T follicular helper cell (primary cell): Measurements from ENCODE around the gene ASB1.

Source experiments
- DNase-seq: peaks from one replicate; pipeline ENCODE4 v3.0.0-alpha.2; 2020; ENCODE audit warnings: low read depth

The ASB1 gene

DNA sequence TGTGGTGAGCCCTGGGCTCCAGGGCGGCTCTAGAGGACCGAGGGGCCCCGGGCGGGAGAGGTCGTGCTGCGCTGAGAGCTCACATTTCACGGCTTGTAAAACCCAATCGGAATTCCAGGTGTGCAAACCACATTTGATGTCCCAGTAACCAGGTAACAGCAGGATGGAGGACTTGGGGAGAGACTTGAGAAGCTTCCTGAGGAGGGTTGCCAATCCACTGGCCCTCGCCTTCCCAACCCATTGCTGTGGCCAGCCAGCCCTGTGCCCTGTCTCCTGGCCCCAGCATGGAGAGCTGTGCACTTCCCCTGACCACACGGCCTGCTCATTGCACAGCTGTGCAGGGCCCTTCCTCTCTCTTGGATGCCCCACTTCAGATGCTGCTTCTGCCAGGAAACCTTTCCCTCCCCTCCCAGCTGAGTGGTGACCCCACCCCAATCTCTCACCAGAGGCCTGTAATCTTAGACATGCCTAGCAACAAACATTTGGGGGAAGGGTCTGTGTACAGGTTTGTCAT is 39.6 kb downstream of the ASB1 start:
- DNase-seq: no peak

DNA sequence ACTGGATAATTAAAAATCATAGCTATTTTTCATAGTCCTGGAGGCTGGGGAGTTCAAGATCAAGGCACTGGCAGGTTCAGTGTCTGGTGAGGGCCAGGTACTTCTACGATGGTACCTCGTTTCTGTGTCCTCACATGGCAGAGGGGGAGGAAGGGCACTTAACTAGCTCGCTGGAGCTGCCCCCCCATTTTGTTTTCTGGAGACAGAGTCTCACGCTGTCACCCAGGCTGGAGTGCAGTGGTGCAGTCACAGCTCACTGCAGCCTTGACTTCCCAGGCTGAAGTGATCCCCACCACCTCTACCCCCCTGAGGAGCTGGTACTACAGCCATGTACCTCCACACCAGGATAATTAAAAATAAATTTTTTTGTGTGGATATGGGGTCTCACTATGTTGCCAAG is 40.3 kb downstream of the ASB1 start:
- DNase-seq: no peak

DNA sequence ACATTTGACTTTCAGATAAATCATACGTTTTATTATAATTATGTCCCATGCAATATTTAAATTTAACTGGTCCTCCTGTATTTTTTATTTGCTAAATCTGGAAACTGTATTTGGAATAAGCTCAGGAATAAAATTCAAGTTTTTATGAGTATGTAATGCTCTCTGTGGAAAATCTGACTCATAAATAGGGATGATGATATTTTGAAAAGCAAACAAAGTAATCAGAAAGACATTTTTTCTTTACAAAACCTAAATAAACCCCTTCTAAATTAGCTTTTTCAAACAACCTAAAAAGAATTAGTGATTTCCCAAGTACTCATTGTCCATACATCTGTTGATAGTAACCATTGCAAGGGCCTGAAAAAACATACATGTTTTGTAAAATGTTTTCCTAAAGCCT is 41.1 kb downstream of the ASB1 start:
- DNase-seq: no peak

DNA sequence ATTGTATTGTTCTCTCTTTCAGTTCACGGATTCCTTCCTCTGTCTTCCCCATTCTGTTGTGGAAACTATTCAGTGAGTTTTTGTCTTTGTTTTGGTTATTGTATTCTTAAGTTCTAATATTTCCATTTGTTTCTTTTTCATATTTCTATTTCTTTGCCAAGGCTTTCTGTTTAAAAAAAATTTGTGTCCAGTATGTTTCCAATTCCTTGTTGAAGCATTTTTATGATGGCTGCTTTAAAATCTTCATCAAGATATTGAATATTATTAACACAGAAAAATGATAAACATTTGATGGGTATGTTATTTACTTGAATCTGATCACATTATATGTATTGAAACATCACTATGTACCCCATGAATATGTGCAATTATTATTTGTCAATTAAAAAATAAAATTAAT is 42.4 kb downstream of the ASB1 start:
- no peak for DNase-seq

DNA sequence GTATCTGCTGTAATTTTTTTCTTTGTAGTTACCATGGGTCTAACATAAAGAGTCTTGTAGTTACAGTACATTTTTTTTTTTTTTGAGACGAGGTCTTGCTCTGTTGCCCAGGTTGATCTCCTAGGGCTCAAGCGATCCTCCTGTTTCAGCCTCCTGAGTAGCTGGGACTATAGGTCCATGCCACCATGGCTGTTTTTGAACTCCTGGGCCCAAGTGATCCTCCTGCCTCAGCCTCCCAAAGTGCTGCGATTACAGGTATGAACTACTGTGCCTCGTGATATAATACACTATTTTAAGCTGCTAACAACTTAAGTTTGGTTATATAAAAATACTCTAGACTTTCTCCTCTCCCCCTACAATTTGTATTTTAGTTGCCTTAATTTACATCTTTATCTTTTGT is 46.3 kb downstream of the ASB1 start:
- DNase-seq: no peak

DNA sequence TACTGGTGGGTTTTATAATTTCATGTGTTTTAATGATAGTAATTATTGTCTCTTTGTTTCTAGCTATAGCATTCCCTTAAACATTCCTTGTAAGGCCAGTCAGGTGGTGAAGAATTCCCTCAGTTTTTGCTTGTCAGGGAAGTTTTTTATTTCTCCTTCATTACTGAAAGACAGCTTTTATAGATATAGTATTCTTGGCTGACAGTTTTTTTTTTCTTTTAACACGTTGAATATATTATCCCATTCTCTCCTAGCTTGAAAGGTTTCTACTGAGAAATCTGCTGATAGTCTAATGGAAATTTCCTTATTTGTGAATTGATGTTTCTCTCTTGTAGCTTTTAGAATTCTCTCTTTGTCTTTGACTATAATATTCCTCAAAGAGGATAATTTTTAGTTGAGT is 46.8 kb downstream of the ASB1 start:
- DNase-seq: no peak

DNA sequence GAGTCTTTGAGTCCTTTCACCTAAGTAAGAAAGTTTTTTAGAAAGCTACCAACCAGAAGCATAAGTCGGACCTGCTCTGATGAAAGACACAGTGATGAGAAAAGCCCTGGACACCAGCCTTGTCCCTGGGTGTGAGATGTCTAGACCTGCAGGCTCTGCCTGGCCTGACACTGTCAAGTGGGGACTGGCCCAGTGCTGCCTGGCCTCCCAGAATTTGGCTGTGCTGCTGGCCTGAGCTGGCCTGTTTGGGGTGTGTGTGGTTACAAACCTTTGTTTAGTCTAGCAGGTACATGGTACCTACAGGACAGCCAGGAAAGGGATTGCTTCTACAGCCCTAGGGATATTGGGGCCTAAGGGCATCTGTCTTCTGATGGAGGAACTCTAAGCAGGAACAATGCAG is 48.3 kb downstream of the ASB1 start:
- DNase-seq: no peak

DNA sequence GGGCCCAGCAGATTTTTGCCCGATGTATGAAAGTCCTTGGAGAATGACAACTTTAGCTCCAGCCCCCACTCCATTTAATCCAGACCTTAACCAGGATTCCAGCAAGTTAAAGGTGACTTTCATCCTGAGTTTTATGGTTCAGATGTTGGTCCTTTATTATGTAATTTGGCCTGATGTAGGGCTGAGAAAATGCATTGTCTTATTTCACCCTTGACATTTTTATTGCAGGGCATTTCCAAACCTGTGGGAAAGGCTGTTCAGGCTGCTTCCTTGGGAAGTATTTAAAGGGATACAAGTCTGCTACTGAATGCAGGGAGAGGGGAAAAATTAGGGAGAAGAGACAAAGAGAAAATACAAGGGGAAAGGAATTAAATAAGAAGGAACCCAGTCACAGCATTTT is 48.8 kb downstream of the ASB1 start:
- no peak for DNase-seq

DNA sequence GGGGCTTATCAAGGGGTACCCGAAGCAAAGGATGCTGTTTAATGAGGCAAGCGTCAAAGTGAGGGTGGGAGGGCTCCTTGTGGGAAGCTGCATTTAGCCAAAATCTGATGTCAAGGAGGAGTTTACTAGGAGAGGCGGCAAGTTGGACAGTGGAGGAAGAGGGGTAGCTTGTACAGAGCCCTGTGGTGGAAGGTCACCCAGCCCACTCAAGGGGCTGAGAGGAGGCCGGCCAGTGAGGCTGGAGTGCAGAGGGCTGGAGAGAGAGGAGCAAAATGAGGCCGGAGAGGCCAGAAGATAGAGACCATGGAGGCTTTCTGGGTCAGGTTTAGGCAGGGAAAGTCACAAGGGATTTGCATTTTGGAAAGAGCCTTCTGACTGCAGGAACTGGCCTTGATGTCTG is 49.5 kb downstream of the ASB1 start:
- no peak for DNase-seq

DNA sequence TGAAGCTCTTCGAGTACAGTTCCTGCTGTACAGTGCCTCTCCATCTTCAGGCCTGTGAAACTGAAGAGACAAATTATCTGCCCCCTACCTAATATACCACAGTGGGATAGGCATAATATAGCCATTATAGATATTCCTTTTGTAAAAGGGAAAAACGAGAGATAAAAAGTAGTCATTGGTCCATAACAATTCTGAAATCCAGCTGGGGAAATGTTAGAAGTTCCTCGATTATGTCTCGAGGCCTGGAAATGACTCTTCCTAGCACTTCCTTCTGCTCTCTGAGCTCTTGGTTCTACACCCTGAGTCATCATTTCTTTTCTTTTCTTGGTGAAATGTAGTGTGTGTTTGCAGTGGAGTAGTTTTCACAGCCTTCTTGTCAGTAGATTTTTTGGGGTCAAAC is 51.5 kb downstream of the ASB1 start:
- no peak for DNase-seq

DNA sequence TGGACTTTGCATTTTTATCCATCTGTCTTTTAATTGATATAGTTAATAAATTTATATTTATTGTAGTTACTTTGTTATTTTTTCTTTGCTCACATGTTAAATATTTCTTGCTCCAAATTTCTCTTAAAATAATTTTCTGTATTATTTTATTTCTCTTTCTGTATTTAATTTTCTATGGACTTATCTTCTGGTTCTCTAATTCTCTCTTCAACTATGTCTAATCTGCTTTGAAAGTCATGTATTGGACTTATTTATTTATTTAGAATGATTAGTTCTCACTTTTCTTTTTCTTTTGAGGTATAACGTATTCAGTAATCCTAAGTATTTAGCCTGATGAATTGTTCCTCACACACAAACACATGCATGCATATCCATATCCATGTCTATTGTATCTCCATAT is 53.1 kb downstream of the ASB1 start:
- no peak for DNase-seq

DNA sequence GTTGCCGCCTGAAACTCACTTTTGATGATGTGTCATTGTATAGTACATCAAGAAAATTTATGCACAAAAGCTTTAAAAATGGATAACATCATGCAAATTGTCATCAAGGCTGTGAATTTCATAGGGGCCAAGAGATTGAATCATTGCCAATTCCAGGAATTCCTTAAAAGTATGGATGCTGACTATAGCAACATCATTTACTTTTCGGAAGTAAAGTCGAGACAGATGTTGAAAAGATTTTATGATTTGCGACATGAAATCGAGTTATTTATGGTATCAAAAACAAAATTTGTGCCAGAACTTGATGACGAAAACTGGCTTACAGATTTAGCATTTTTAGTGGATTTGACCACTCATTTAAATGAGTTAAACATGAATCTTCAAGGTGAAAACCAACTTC is 56.3 kb downstream of the ASB1 start:
- no peak for DNase-seq

DNA sequence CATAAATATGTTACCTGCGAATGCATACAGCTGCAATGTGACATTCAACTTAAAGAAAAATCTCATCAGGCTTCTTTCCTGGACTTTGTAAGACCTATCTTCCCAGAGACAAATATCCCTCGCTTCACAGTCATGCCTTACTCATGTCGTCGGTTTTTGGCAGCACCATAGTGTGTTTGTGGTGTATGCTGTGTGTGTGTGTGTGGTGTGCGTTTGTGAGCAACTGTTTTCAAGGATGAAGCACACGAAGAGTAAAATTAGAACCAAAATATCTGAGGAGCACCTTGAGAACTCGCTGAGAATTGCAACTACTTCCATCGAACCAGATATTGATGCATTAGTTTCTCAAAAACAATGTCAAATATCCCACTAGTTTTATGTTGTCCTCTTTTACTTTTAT is 56.9 kb downstream of the ASB1 start:
- no peak for DNase-seq

DNA sequence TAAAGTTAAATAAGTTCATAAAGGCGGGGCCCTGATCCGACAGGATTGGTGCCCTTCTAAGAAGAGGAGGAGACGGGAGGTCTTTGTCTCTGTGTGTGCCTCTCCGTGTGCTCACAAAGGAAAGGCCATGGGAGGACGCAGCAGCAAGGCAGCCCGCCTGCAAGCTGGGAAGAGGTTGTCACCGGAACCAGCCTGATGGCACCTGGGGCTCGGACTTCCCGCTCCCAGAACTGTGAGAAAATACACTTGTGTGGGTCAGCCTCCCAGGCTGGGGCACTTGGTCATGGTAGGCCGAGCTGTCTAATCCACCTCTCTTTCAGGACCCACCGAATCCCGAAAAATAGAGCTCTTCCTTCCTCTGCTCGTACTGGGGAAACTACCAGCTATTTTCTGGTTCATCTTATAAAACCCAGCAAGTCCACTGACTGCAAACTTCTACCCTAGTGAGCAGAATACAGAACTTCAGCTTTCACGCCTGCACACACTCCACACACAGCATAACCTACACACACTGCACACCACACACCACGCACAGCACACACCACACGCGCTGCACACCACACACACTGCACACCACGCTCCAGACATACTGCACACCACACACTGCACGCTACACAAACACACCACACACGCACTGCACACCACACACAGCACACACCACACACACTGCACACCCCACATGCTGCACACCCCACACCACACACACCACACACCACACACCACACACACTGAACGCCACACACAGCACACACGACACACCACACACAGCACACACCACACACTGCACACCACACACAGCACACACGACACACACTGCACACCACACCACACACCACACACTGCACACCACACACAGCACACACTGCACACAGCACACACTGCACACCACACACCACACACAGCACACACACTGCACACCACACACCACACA is 58.1 kb downstream of the ASB1 start:
- no peak for DNase-seq

DNA sequence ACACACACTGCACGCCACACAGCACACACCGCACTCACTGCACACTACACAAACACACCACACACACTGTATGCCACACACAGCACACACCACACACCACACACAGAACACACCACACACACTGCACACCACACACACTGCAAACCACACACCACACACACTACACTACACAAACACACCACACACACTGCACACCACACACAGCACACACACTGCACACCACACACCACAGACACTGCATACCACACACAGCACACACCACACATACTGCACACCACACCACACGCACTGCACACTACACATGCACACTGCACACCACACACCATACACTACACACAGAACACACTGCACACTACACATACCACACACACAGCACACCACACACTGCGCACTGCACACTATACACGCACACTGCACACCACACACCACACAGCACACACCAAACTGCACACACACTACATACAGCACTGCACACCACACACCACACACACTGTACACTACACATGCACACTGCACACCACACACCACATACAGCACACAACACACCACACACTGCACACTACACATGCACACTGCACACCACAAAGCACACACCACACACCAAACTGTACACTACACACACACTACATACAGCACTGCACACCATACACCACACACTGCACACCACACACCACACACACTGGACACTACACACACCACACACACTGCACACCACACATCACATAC is 59.6 kb downstream of the ASB1 start:
- no peak for DNase-seq

DNA sequence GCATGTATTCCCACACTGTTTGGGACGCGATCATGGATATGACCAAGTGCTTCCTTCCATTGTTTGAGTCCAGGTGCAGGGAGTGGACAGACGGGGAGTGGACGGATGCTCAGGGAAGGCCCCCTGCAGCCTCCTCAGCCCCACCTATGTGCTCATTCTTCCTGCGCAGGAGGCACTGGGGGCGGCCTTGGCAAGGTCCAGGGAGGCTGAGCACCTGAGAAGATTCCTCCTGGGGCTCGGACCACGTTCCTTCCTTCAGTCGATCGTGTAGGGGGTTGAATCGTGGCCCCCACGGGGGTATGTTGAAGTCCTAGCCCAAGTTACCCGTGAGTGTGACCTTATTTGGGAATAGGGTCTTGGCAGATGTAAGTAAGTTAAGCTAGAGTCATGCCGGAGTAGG is 60.4 kb downstream of the ASB1 start:
- no peak for DNase-seq

DNA sequence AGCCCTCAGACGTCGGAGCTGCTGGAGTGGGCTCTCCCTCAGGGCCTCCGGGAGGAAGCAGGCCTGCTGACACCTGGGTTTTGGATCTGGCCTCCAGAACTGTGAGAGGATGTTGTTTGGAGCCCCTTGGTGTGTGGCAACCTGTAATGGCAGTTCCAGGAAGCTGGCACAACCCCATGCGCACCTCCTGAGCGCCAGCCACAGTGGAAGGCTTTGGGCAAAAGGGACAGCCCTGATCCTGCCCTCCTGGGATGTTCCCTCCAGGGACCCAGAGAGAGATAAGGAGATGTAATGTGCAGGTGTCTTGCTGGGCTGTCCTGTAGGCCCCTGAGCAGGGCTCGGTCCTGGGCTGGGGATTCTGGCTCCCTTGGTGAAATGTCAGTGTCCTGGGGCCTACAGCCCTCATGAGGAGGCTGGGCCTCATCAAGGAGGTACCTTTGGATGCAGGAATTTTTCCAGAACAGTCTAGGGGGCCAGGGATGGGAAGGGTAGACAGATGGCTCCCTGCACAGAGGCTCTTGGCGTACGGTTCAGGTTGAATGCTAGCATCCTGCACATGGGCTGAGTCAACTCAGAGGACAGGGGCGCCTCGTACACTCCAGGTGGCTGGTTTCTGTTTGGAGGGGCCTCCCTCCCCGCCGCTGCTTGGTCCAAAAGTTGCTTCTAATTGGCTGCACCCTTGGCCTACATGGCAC is 61.1 kb downstream of the ASB1 start:
- no peak for DNase-seq

DNA sequence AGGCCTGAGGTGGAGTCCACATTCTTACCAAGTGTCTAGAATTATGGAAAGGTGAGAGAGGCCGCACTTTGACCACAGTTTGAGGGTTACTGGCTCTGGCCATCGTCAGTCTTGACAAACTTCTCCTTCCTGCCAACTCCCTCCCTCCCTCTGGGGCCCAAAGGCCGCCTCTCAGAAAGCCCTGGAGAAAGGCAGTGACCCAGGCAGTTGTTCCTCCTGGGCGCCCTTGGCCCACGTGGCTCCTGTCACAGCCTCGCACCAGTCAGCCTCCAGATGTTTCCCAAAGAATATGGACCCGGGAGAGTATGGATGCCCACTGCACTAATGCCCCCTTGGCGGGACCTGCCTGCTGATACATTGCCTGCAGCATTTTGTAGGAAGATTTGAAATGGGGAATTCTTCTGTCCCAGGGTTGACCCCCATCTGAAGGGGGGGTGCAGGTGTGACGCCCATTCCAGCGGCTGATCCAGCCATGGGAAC is 61.7 kb downstream of the ASB1 start:
- DNase-seq: no peak

DNA sequence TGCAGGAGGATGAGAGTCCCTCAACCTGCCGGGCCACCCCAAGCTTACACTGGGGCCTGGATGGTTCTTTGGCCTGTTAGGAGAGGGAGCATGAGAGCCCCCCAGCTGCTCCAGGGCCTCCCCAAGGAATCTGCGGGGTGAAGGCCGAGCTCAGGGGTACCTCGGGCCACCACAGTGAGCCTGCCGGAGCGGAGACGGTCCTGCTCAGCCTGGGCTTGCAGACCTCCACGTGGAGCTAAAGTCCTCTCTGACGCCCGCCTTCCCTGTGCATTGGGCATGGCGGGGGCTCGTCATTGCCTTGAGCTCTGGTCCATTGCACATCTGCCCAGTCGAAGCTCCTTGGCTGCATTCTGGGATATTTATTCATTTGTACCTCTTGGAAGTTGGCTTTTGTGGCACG is 62.7 kb downstream of the ASB1 start:
- no peak for DNase-seq

DNA sequence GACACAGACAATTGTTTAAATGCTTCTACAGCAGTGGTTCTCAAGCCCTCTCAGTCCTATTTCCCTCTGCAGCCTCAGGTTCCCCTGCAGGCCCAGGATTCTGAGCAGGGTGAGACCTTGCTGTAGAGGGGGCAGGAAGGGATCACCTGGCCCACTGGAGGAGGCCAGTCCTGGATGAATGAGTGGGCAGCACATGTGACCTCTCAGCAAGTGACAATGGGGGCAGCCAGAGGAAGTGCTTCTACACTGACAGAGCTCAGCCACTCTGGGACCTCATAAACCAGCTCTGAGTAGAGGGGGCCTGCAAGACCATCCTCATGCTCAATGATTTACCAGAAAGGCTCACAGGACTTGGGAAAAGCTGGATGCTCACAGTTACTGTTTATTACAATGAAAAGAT is 63.2 kb downstream of the ASB1 start:
- no peak for DNase-seq

DNA sequence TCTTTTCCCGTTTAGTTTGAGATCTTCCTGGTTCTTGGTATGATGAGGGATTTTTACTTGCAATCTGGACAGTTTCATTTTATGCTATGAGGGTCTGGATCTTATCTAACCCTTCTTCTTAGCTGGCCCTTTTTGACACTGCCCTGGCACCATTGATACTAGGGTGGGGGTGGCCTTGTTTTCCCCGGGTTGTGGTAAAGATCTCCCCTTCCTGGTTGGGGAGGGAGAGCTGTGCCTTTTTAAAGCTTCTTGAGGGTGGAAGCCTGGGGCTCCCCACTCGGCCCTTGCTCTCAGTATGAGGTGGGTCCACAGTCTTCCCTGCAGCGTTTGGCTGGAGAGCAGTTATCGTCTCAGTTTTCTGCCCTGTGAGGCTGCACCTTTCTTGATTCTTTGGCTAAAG is 66.1 kb downstream of the ASB1 start:
- DNase-seq: no peak

DNA sequence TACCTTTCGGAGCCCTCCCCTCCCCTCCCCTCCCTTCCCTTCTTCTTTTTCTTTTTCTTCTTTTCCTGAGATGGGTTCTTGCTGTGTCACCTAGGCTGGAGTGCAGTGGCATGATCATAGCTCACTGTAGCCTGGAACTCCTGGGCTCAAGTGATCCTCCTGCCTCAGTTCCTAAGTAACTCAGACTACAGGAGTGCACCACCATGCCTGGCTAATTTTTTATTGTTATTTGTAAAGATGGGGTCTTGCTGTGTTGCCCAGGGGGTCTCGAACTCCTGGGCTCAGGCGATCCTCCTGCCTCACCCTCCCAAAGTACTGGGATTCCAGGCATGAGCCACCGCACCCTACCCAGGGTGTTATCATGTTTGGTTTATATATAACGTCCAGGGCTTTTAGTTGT is 66.7 kb downstream of the ASB1 start:
- DNase-seq: no peak
